ENCODE results near the gene TPMT.

TPMT gene

DNA sequence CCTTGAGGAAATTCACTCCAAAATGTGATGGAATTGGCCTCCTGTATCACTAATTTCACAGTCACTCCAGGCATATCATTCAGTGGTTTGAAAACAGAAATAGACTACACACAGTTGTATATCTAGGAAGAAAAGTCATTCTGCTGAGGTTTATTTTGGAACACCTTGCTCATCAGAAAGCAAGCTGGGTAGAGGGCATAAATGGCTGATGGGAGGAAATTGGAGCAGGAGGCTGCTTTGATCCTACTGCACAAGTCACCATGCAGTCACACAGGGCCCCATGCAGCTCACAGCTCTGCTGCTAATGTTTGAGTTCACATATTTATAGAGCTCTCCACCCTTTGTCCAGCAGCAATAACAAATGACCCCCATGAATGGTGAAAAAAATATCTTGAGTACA lies 44.7 kb downstream of the TPMT start:
- no peak overlapping the region for H2AFZ ChIP-seq

DNA sequence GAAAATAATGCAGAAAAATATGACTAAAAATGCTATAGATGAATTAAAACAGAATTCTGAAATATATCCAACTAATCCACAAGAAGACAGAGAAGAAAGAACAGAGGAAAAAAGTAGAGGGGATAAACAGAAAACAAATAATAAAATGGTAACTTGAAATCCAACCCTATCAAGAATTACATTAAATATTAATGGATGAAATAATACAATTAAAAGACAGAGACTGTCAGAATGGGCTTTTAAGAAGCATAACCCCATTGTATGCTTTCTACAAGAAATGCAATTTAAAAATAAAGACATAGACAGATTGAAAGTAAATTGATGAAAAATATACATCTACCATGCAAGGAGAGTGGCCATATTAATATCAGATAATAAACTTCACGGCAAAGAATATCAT lies 47.8 kb downstream of the TPMT start:
- Histone ChIP-seq H3K27me3 (ENCODE audit: control insufficient read depth, insufficient read depth, low read length) (no peaks in the 10 kb centered on the region), H3K9ac (no peak overlapping the region), H3K79me2 (no peaks in the 10 kb centered on the region), H3K4me1 (no peaks in the 10 kb centered on the region), H3K36me3 (ENCODE audit: control insufficient read depth, insufficient read depth, low read length) (no peaks in the 10 kb centered on the region), H3K4me3 (ENCODE audit: low read depth, low read length) (no peak overlapping the region), H3K9me3 (ENCODE audit: control insufficient read depth, low read length) (no peaks in the 10 kb centered on the region), H3K4me2 (ENCODE audit: low read length) (no peak overlapping the region), H3K27ac (no peak overlapping the region), H2AFZ (no peak overlapping the region)
- TF ChIP-seq, protein P1, sequence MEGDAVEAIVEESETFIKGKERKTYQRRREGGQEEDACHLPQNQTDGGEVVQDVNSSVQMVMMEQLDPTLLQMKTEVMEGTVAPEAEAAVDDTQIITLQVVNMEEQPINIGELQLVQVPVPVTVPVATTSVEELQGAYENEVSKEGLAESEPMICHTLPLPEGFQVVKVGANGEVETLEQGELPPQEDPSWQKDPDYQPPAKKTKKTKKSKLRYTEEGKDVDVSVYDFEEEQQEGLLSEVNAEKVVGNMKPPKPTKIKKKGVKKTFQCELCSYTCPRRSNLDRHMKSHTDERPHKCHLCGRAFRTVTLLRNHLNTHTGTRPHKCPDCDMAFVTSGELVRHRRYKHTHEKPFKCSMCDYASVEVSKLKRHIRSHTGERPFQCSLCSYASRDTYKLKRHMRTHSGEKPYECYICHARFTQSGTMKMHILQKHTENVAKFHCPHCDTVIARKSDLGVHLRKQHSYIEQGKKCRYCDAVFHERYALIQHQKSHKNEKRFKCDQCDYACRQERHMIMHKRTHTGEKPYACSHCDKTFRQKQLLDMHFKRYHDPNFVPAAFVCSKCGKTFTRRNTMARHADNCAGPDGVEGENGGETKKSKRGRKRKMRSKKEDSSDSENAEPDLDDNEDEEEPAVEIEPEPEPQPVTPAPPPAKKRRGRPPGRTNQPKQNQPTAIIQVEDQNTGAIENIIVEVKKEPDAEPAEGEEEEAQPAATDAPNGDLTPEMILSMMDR (IDR thresholded peaks at IDR 0.05): no peak

More for the DNA sequence above, 44.7 kb downstream of the TPMT start:
- Histone ChIP-seq H3K27ac (no peak overlapping the region), H3K36me3 (ENCODE audit: control insufficient read depth, insufficient read depth, low read length) (no peaks in the 10 kb centered on the region), H3K4me1 (no peaks in the 10 kb centered on the region), H3K79me2 (no peaks in the 10 kb centered on the region), H3K9ac (no peak overlapping the region), H3K4me2 (ENCODE audit: low read length) (no peak overlapping the region), H3K27me3 (ENCODE audit: control insufficient read depth, insufficient read depth, low read length) (no peaks in the 10 kb centered on the region), H3K4me3 (ENCODE audit: low read depth, low read length) (no peak overlapping the region), H3K9me3 (ENCODE audit: control insufficient read depth, low read length) (no peaks in the 10 kb centered on the region)
- TF ChIP-seq, protein P1 (IDR thresholded peaks at IDR 0.05): no peak

DNA sequence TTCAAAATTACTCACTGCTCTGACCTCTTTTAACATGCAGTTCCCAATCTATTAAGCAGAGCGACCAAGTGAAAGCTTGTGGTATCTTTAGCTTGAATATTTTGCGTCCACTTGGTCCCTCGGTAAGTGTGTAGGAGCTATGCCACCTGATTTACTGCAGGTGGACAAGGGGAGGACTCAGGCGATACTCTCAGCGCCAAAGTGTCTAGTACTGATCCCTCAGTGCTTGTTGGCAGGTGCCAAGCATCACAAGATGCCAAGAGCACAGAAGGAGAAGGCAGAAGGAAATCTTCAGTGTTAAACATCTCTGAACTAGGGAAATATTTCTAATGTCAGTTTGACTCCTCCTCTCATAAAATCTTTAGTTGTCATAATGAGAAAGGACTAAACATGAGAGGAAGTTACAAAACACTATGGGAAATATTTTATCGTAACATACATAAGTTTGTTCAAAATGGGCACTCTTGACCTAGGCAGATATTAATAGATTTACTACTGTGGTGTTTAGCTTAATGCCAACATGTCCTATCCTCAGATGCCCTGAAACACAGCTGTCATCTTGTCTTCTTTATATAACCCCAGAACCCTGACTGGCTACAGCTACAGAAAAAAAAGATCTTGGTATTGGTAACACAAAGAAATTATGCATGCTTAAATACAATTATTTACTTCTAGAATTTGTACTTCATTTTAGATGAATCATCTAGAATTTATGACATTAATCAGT lies 51.9 kb downstream of the TPMT start:
- TF ChIP-seq, protein P1 (IDR thresholded peaks at IDR 0.05): no peak
- H3K27ac ChIP-seq: no peak overlapping the region
- no peaks in the 10 kb centered on the region for H3K9me3 ChIP-seq (ENCODE audit: control insufficient read depth, low read length)
- H3K27me3 ChIP-seq (ENCODE audit: control insufficient read depth, insufficient read depth, low read length): no peaks in the 10 kb centered on the region
- H3K9ac ChIP-seq: no peak overlapping the region
- no peak overlapping the region for H2AFZ ChIP-seq
- no peaks in the 10 kb centered on the region for H3K36me3 ChIP-seq (ENCODE audit: control insufficient read depth, insufficient read depth, low read length)
- no peak overlapping the region for H3K4me2 ChIP-seq (ENCODE audit: low read length)
- H3K79me2 ChIP-seq: no peaks in the 10 kb centered on the region
- H3K4me3 ChIP-seq (ENCODE audit: low read depth, low read length): no peak overlapping the region
- H3K4me1 ChIP-seq: no peaks in the 10 kb centered on the region

DNA sequence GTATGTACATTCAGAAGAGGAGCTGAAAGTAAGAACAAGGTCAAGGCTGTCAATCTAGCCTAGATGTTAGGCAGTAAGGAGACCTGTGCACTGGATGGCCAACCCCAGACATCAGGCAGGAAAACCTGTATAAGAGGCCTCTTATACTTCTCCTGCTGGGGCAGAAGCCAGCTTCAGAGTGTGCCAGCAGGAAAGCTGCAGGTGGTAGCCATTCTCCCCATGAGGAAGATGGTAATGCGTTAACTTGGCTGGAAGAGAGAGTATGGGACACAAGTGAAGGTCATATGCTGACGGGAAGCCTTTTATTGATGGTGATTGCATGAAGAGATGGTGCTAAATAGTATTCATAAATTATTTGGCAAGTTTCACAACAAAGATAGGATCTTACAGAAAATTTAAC lies 53.0 kb downstream of the TPMT start:
- TF ChIP-seq, protein P1 (IDR thresholded peaks at IDR 0.05): no peak
- Histone ChIP-seq H2AFZ (no peak overlapping the region), H3K36me3 (ENCODE audit: control insufficient read depth, insufficient read depth, low read length) (no peaks in the 10 kb centered on the region), H3K4me3 (ENCODE audit: low read depth, low read length) (no peak overlapping the region), H3K27ac (no peak overlapping the region), H3K9ac (no peak overlapping the region), H3K4me2 (ENCODE audit: low read length) (no peak overlapping the region), H3K79me2 (no peaks in the 10 kb centered on the region), H3K4me1 (no peaks in the 10 kb centered on the region), H3K27me3 (ENCODE audit: control insufficient read depth, insufficient read depth, low read length) (no peaks in the 10 kb centered on the region), H3K9me3 (ENCODE audit: control insufficient read depth, low read length) (no peaks in the 10 kb centered on the region)

DNA sequence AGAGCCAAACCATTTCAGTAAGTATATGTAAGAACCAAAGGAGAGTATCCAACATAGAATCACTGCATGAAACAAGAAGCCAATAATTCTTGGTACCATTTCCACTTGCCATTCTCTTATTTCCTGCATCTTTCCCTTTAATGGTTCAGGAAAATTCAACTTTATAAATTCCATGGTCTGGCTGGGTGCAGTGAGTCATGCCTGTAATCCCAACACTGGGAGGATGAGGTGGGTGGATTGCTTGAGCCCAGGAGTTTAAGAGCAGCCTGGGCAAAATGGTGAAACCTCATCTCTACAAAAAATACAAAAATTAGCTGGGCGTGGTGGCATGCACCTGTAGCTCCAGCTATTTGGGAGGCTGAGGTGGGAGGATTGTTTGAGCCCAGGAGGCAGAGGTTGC lies 53.6 kb downstream of the TPMT start:
- H3K9ac ChIP-seq: no peak overlapping the region
- H2AFZ ChIP-seq: no peak overlapping the region
- no peaks in the 10 kb centered on the region for H3K4me1 ChIP-seq
- H3K27me3 ChIP-seq (ENCODE audit: control insufficient read depth, insufficient read depth, low read length): no peaks in the 10 kb centered on the region
- H3K9me3 ChIP-seq (ENCODE audit: control insufficient read depth, low read length): no peaks in the 10 kb centered on the region
- TF ChIP-seq, protein P1 (IDR thresholded peaks at IDR 0.05): no peak
- H3K4me2 ChIP-seq (ENCODE audit: low read length): no peak overlapping the region
- no peaks in the 10 kb centered on the region for H3K36me3 ChIP-seq (ENCODE audit: control insufficient read depth, insufficient read depth, low read length)
- H3K27ac ChIP-seq: no peak overlapping the region
- no peaks in the 10 kb centered on the region for H3K79me2 ChIP-seq
- no peak overlapping the region for H3K4me3 ChIP-seq (ENCODE audit: low read depth, low read length)
